HG02852 (cell line): Measurements from ENCODE around the gene PAPSS2.
"Not testable (repeated sequence)": the region's sequence is repeated elsewhere in the genome, so short reads cannot be mapped to it uniquely, and the experiment has no call there.

Experiments
- ATAC-seq: cut with Tn5 transposase; IDR thresholded peaks from one replicate; pipeline ENCODE4 v1.9.1; 2021; ENCODE audit warnings: mild to moderate bottlenecking, moderate library complexity; ENCODE audit not compliant: unreplicated experiment

PAPSS2 gene

DNA sequence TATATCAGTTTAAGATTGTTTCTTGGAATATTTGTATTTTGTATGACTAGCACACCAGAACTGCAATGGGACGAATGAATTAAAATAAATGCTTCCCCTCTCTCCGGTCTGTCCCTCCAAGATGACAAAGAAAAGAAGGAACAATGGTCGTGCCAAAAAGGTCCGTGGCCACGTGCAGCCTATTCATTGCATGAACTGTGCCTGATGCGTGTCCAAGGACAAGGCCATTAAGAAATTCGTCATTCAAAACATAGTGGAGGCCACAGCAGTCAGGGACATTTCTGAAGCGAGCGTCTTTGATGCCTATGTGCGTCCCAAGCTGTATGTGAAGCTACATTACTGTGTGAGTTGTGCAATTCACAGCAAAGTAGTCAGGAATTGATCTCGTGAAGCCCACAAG is 17.2 kb upstream of the PAPSS2 start:
- ATAC-seq: no peak

- no peak for ATAC-seq
These were observed 16.7 kb upstream of the PAPSS2 start for GRCh38 chr10:87642988-87643387.

- no peak for ATAC-seq
These were observed 15.8 kb upstream of the PAPSS2 start for GRCh38 chr10:87643920-87644319.

DNA sequence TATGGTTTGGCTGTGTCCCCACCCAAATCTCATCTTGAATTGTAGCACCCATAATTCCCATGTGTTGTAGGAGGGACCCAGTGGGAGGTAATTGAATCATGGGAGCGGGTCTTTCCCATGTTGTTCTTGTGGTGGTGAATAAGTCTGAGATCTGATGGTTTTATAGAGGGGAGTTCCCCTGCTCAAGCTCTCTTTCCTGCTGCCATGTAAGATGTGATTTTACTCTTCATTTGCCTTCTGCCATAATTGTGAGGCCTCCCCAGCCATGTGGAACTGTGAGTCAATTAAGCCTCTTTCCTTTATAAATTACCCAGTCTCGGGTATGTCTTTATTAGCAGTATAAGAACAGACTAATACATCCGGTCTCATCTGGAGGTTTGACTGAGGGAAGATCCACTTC is 15.2 kb upstream of the PAPSS2 start:
- not testable (repeated sequence) for ATAC-seq

DNA sequence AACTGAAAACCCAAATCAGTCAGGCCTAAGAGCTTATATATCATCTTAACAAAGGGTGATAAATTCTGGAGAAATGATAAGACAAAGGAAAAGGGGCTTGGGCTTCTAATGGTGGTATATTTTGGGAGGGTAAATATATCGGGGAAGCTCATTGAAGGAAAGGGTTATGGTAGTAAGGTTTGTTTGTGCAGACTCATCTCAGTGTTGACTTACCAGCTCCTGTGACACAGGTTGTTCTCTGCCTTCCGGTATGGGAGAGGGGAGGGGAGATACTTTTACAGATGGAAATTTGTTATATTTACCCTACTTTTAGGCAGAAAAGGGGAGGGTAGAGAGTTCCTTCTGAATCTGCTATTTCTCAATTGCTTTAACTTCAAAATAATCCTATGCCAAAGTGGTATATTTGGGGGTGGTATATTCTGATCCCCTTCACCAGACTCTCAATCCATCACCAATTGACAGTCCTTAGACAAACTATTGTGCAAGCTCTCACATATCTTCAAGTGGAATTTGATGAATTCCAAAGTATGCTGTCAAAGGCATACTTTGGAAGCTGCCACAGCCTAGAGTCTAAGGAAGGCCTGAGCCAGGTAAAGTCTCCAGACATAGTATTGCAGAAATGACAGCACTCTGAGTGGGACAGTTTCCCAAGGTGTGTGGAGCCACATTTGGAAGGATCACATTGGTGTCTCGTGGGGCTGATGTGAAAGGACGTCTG is 13.3 kb upstream of the PAPSS2 start:
- ATAC-seq: no peak

- no peak for ATAC-seq
These were observed 12.7 kb upstream of the PAPSS2 start for GRCh38 chr10:87646935-87647334.

DNA sequence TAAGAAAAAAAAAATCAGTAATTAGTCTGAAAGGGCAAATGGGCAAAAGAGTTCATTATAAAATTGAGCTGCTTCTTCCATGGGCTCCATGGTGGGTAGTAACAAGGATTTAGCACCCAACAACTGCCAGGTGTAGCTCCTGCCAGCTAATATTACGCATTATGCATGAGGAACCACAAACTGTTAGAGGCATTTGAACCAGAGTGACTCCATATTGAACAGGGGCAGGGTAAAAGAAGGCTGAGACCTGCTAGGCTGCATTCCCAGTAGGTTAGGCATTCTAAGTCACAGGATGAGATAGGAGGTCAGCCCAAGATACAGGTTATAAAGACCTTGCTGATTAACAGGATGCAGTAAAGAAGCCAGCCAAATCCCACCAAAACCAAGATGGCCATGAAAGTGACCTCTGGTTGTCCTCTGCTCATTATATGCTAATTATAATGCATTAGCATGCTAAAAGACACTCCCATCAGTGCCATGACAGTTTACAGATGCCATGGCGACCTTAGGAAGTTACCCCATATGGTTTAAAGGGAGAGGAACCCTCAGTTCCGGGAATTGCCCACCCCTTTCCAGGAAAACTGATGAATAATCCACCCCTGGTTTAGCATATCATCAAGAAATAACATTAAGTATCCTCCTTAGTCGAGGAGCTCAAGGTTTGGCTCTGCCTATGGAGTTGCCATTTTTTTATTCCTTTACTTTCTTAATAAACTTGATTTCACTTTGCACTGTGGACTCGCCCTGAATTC is 8.7 kb upstream of the PAPSS2 start:
- ATAC-seq: no peak

GRCh38 chr10:87651801-87652200 is 7.9 kb upstream of the PAPSS2 start:
- no peak for ATAC-seq

- no peak for ATAC-seq
These were observed 7.4 kb upstream of the PAPSS2 start for GRCh38 chr10:87652261-87652660.

- no peak for ATAC-seq
These were observed 5.5 kb upstream of the PAPSS2 start for GRCh38 chr10:87654212-87654611.

DNA sequence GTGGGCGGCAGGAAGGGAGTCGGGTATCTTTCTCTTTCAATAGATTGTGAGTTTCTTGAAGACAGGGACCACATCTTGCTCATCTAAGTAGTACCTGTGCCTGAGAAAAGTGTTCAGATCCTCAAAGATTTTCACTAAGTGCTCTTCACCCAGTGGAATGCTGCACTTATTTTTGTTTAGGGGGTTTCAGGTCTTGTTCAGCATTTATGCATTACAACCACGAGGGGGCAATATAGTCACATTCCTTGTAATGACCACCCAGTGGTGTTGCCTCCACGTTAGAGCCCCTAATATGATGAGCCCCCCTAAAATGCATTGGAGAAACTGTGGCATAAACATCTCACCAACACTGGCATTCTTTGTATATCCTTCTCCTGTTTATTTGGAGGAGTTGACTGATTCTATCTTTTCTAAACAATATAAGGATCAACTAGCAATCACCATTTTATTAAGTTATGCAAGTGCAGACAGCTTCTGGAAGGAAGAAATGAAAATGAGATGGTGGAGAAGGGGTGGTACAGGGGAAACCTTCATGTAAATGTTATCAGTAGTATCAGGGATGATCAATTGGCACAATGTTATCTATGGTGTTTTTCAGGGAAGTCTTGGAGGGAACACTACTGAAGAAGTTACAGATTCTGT is 3.1 kb upstream of the PAPSS2 start:
- no peak for ATAC-seq

- ATAC-seq: no peak
These were observed 2.3 kb upstream of the PAPSS2 start for GRCh38 chr10:87657371-87657770.

DNA sequence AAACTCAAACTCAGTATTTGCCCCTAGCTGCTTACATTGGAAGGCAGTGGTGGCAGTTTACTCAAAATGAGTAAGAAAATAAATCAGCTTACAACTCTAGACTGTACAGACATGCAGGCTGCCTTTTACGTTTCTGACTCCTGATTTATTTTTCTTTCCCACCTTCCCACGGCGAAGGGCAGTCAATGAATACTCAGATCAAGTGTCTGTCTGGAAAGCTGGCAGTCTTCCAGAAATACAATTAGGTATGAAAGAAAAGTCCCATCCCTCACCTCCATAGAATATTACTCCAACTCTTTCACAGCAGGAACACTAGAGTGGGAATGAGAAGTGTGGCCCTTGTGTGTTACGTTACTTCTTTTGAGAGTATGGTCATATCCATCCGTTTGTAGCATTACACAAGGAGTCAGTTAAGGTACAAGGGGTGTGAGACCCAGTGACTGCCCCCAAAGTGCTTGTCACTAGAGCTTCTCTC is 1.3 kb upstream of the PAPSS2 start:
- ATAC-seq: no peak

GRCh38 chr10:87658858-87659555 is 671 bp upstream of the PAPSS2 start:
- ATAC-seq: no peak

- no peak for ATAC-seq
These were observed 931 bp downstream of the PAPSS2 start for GRCh38 chr10:87660484-87661133.

DNA sequence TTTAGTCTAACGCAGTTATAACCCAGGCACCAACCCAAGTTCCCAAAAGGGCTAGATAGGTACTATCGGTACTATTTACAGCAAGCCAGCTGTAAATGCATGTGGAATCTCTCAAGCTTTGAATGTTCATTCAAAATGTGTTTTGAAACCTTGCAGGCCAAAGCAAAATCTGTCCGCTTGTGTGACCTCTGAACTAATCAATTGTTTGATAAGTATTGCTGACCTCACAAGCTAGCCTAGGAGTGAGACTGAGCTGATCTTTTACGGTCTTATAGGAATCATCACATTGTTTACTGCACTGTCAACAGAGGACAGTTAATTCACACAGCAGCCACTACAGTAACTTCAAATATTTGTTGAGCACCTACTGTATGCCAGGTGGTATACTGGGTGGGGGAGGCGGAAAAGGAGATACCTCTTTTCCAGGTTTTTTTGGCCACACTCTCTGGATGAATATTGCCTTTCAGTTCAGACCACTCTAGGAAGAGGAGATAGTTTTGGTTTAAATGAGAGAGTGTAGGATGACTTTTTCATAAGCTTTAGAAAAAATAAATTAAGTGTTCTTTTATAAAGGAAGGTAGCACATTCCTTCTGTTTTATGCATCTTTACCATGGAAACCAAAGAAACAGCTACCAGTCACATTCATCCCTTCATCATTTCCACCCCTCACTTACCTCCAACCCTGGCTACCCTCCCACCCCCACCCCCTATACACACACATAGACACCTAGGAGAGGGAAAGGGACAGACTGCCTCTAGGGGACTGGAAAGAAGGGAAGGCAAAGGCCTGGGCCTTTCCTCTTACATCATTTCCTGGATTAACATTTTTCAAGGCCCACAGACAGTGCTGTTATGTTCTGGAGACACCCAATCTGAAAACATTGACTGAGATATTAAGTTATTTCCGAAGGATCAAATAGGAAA is 2.4 kb downstream of the PAPSS2 start:
- no peak for ATAC-seq

DNA sequence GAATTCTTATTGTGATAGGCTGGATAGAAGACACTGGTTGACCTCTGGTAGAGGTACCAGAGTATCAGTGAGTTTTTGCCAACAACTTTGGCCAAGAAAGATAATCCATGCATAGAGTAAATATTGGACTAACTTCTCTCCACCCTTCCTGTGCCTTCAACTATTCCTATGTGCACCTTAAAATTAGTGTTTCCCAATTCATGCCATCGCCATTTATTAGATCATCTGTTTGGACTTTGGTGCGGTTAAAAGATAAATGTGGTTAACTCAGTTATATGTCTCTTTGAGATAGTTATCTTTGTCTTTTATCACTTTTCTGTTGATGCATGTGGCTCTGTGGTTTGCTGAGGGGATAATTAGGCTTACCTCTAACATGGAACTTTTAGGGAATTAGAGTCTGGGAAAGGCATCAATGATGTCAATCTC is 4.6 kb downstream of the PAPSS2 start:
- no peak for ATAC-seq

GRCh38 chr10:87667493-87667892 is 7.8 kb downstream of the PAPSS2 start:
- no peak for ATAC-seq

DNA sequence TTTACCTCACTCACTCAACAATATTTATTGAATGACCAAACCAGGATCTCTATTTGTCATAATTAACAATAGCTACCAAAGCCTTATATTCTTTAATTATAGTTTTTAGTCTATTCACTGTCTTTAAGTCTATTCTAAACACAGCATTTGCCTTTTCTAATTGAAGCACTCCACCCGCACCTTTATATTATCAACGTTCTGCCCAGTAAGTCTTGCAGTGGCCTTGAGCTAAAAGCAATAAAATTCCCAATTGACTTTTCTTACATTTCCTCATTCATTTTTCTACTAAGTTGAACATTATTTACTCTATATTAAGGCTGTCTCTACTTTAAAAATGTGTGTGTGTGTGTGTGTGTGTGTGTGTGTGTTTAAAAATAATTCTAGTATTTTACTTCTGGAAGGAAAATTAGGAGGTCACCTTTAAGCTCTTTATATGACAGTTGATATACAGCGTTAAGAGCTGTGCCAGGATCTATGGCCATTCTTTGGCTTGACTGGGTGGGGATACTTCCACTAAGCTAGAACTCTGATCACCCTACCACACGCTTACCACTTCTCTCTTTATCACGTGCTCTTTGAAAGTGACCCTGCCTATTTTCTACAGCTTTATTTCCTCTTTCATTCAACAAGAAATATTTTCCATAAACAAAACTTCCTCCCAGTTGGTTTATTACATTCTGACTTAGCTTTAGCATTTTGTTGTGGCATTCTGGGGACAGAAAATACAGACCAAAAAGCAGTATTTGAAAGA is 8.8 kb downstream of the PAPSS2 start:
- no peak for ATAC-seq
